Ascending aorta (tissue), 2 donors: Measurements from ENCODE around the gene RANBP3. TPM values are rescaled to one million over a fixed set of nuclear protein-coding genes. Genes with fewer than 3 reads are reported as not detected.
A peak's percentile ranks its signal among the peaks of the same experiment; 100 is the strongest.

Experiments used
- DNase-seq, 2 donors: peaks; one replicate each; pipeline ENCODE4 v3.0.0-alpha.2; 2019; ENCODE audit warnings: low spot score in 2 of 2
- H3K27ac ChIP-seq, 2 donors: fragments of 200-600 bp; sonication (generic); one replicate each; pipeline ENCODE4 v1.5.1; 2016 to 2017; ENCODE audit warnings: mild to moderate bottlenecking in 1 of 2
- H3K27me3 ChIP-seq: fragments of 200-600 bp; sonication (generic); one replicate; pipeline ENCODE4 v1.5.1; 2017
- H3K36me3 ChIP-seq, 2 donors: fragments of 200-600 bp; sonication (generic); one replicate each; pipeline ENCODE4 v1.5.1; 2016
- H3K4me1 ChIP-seq, 2 donors: fragments of 200-600 bp; sonication (generic); one replicate each; pipeline ENCODE4 v1.5.1; 2016 to 2017; ENCODE audit warnings: mild to moderate bottlenecking in 1 of 2
- H3K4me3 ChIP-seq, 2 donors: fragments of 200-600 bp; sonication (generic); one replicate each; pipeline ENCODE4 v1.5.1; 2016 to 2017; ENCODE audit warnings: mild to moderate bottlenecking in 1 of 2
- H3K9me3 ChIP-seq, 2 donors: fragments of 200-600 bp; sonication (generic); one replicate each; pipeline ENCODE4 v1.5.1; 2016
- CTCF ChIP-seq, 3 experiments: fragments of 200-600 bp in 2 of 3; fragments of 450-650 bp in 1 of 3; sonication (generic) in 2 of 3; IDR thresholded peaks; one replicate each; pipeline ENCODE4 v1.5.1; 2016 to 2019; ENCODE audit warnings: antibody characterized with exemption in 3 of 3, mild to moderate bottlenecking in 1 of 3, moderate library complexity in 1 of 3
- intact Hi-C: fragments of 100-400 bp; cut with DNase I; formaldehyde crosslinking; loops from one replicate; pipeline ENCODE4 v1.15.1; 2023
- total RNA-seq: library from RNA; depleted of rRNA; stranded (reverse); fragments of >200 nt; gene quantifications from one replicate; pipeline ENCODE4 v1.1.0, GENCODE V29; 2016

Gene RANBP3
- total RNA-seq, 1 donor from 2014 or later = 48.0 TPM

GRCh38 chr19:5983367-5983955 lies 5.5 kb upstream of the RANBP3 start:
- no peaks in the 10 kb centered on the region for H3K9me3 ChIP-seq
- no peaks in the 10 kb centered on the region for H3K27me3 ChIP-seq
- H3K4me3 ChIP-seq = no peak overlapping the region
- no peak overlapping the region for H3K27ac ChIP-seq
- no peaks in the 10 kb centered on the region for H3K36me3 ChIP-seq
- peaks cover 7 to 31% of the 10 kb centered on the region in 2 donors for H3K4me1 ChIP-seq
- TF ChIP-seq CTCF (IDR thresholded peaks at IDR 0.05) = no peak
- DNase-seq = no peak
- intact Hi-C loops = no loop called here

- Histone ChIP-seq H3K36me3 (peaks cover 0 to 5% of the 10 kb centered on the region in 2 donors), H3K9me3 (no peaks in the 10 kb centered on the region), H3K4me1 (peaks cover 18 to 35% of the 10 kb centered on the region in 2 donors), H3K4me3 (peak overlapping the region; percentile 84 to 97), H3K27ac (peak overlapping the region; percentile 87 to 96), H3K27me3 (no peaks in the 10 kb centered on the region)
- intact Hi-C loops = loop anchor here (2.0 to 5.0 kb wide), 3 partner anchors 74 to 394 kb away; partner anchors contain the start of genes ALKBH7, RFX2 and VMAC
- no peak for DNase-seq
- no peak for TF ChIP-seq CTCF (IDR thresholded peaks at IDR 0.05)
Observed at GRCh38 chr19:5978606-5979552, 939 bp upstream of the RANBP3 start.

- Histone ChIP-seq H3K27ac (peak overlapping the region; percentile 87 to 96), H3K27me3 (no peaks in the 10 kb centered on the region), H3K4me1 (peaks cover 18 to 35% of the 10 kb centered on the region in 2 donors), H3K4me3 (peak overlapping the region; percentile 84 to 97), H3K9me3 (no peaks in the 10 kb centered on the region), H3K36me3 (peaks cover 0 to 8% of the 10 kb centered on the region in 2 donors)
- intact Hi-C loops = loop anchor here (5.0 kb wide), 1 partner anchor 135 kb away; the partner anchor contains the start of gene RFX2
- no peak for DNase-seq
- no peak for TF ChIP-seq CTCF (IDR thresholded peaks at IDR 0.05)
Observed at GRCh38 chr19:5977222-5977784, 637 bp downstream of the RANBP3 start.

GRCh38 chr19:5976768-5977167 lies 1.2 kb downstream of the RANBP3 start:
- TF ChIP-seq CTCF (IDR thresholded peaks at IDR 0.05) = no peak
- Histone ChIP-seq H3K4me1 (peaks cover 18 to 35% of the 10 kb centered on the region in 2 donors), H3K36me3 (peaks cover 0 to 8% of the 10 kb centered on the region in 2 donors), H3K9me3 (no peaks in the 10 kb centered on the region), H3K27me3 (no peaks in the 10 kb centered on the region), H3K4me3 (peak overlapping the region; percentile 84 to 97), H3K27ac (no peak overlapping the region)
- DNase-seq = no peak
- intact Hi-C loops = loop anchor here (5.0 kb wide), 1 partner anchor 136 kb away; the partner anchor contains the start of gene RFX2

GRCh38 chr19:5975388-5975728 lies 2.6 kb downstream of the RANBP3 start:
- no peaks in the 10 kb centered on the region for H3K9me3 ChIP-seq

More at GRCh38 chr19:5975388-5975728, 2.6 kb downstream of the RANBP3 start:
- peaks cover 0 to 8% of the 10 kb centered on the region in 2 donors for H3K36me3 ChIP-seq
- intact Hi-C loops = loop anchor here (5.0 kb wide), 1 partner anchor 137 kb away; the partner anchor contains the start of gene RFX2
- no peak for DNase-seq
- H3K4me1 ChIP-seq = peaks cover 18 to 35% of the 10 kb centered on the region in 2 donors
- no peak for TF ChIP-seq CTCF (IDR thresholded peaks at IDR 0.05)
- no peaks in the 10 kb centered on the region for H3K27me3 ChIP-seq
- peak overlapping the region in 1 of 2 donors; percentile 97 for H3K4me3 ChIP-seq
- no peak overlapping the region for H3K27ac ChIP-seq
